Transverse colon (tissue), 3 donors: ENCODE measurements around the gene NAV3.

ENCODE experiments used
- EP300 ChIP-seq: sonication (generic); formaldehyde crosslinking; IDR thresholded peaks from one replicate; pipeline ENCODE4 v1.6.1; 2017; ENCODE audit warnings: antibody characterized with exemption, low read depth
- POLR2A ChIP-seq: fragments of 450-650 bp; IDR thresholded peaks from one replicate; pipeline ENCODE4 v1.6.1; 2016; ENCODE audit warnings: antibody characterized with exemption, mild to moderate bottlenecking, moderate library complexity
- TF ChIP-seq, protein P1 (sequence below), 5 experiments: fragments of 200-600 bp in 3 of 5; fragments of 450-650 bp in 2 of 5; sonication (generic) in 3 of 5; IDR thresholded peaks; 1 replicate in 2 of 5; 2 replicates in 3 of 5; pipeline ENCODE4 v1.5.1; 2016 to 2017; ENCODE audit warnings: antibody characterized with exemption in 5 of 5, inconsistent platforms in 3 of 5, mild to moderate bottlenecking in 2 of 5, moderate library complexity in 1 of 5

DNA sequence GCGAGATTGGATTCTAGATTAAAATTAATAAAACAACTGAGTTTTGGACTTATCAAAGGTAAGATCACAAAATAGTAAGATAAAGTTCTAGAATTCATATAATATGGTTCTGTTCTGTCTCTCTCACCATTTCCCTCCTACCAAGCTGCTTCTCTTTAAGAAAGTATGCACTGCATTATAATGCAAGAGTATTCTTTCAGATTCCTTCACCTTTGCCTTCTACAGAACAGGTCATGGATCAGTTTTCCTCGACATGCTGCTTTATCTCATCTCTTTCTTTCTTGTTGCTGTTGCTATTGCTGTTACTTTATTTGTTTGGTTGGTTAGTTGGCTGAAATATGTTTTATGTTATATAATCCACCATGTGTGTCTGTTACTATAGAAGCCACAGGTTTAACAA, 357.0 kb downstream of the NAV3 start:
- TF ChIP-seq, protein P1, sequence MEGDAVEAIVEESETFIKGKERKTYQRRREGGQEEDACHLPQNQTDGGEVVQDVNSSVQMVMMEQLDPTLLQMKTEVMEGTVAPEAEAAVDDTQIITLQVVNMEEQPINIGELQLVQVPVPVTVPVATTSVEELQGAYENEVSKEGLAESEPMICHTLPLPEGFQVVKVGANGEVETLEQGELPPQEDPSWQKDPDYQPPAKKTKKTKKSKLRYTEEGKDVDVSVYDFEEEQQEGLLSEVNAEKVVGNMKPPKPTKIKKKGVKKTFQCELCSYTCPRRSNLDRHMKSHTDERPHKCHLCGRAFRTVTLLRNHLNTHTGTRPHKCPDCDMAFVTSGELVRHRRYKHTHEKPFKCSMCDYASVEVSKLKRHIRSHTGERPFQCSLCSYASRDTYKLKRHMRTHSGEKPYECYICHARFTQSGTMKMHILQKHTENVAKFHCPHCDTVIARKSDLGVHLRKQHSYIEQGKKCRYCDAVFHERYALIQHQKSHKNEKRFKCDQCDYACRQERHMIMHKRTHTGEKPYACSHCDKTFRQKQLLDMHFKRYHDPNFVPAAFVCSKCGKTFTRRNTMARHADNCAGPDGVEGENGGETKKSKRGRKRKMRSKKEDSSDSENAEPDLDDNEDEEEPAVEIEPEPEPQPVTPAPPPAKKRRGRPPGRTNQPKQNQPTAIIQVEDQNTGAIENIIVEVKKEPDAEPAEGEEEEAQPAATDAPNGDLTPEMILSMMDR (IDR thresholded peaks at IDR 0.05): no peak
- TF ChIP-seq EP300: no peak
- no peak for TF ChIP-seq POLR2A
